IMR-90 (cell line): ENCODE data around the gene SDK1. TPM values are rescaled to one million over a fixed set of nuclear protein-coding genes. Genes with fewer than 3 reads are reported as not detected.

ENCODE experiments used
- ATAC-seq: fragments of 200-7000 bp; cut with Tn5 transposase; 2 replicates; pipeline ENCODE4 v1.9.1; 2020; ENCODE audit warnings: low read depth, mild to moderate bottlenecking, moderate library complexity
- BruUV-seq: library from RNA; stranded (reverse); fragments of 400-500 nt; replicated peaks from 2 replicates; lab custom pipeline; 2021; lab: Mats Ljungman, UMichigan
- CTCF ChIA-PET: fragments of 300-600 bp; formaldehyde crosslinking; extraction: SDS; loops from one replicate; lab custom pipeline; 2021; ENCODE audit warnings: antibody characterized with exemption; lab: Yijun Ruan, JAX
- POLR2A ChIA-PET: fragments of 300-600 bp; sonication (Branson Sonifier 250); formaldehyde crosslinking; loops from one replicate; lab custom pipeline; 2022; ENCODE audit warnings: antibody characterized with exemption; ENCODE audit not compliant: unreplicated experiment; lab: Charles Lee
- DNase-seq: peaks from one replicate; pipeline ENCODE4 v3.0.0; 2013
- H2AFZ ChIP-seq: replicated peaks from 2 replicates; pipeline ENCODE3; 2013; ENCODE audit warnings: low read length, mild to moderate bottlenecking; ENCODE audit not compliant: poor library complexity
- H2AK5ac ChIP-seq: 2 replicates; pipeline ENCODE4 v1.6.1; 2013; ENCODE audit warnings: low read depth, low read length, inconsistent platforms
- H2AK9ac ChIP-seq: replicated peaks from 2 replicates; pipeline ENCODE3; 2013; ENCODE audit warnings: mild to moderate bottlenecking, low read depth, low read length, moderate library complexity; ENCODE audit not compliant: poor library complexity
- H2BK120ac ChIP-seq: 2 replicates; pipeline ENCODE4 v1.6.1; 2013; ENCODE audit warnings: low read depth, low read length, inconsistent platforms
- H2BK15ac ChIP-seq: 3 replicates; pipeline ENCODE4 v1.6.1; 2013; ENCODE audit warnings: low read depth, low read length, inconsistent platforms
- H2BK20ac ChIP-seq: 2 replicates; pipeline ENCODE4 v1.6.1; 2013; ENCODE audit warnings: low read depth, mild to moderate bottlenecking, inconsistent platforms, low read length, moderate library complexity
- H2BK5ac ChIP-seq: 2 replicates; pipeline ENCODE4 v1.6.1; 2013; ENCODE audit warnings: mild to moderate bottlenecking, low read depth, low read length, inconsistent platforms; ENCODE audit not compliant: poor library complexity, severe bottlenecking
- H3K14ac ChIP-seq: replicated peaks from 2 replicates; pipeline ENCODE4 v1.6.1; 2013; ENCODE audit warnings: low read depth, low read length, inconsistent platforms
- H3K18ac ChIP-seq: 2 replicates; pipeline ENCODE4 v1.6.1; 2013; ENCODE audit warnings: low read depth, low read length, control low read depth
- H3K23ac ChIP-seq: 2 replicates; pipeline ENCODE4 v1.6.1; 2013; ENCODE audit warnings: low read depth, low read length, inconsistent platforms
- H3K27ac ChIP-seq: 2 replicates; pipeline ENCODE4 v1.5.1; 2013; ENCODE audit warnings: mild to moderate bottlenecking, control low read depth, low read length; ENCODE audit not compliant: insufficient read depth
- H3K27me3 ChIP-seq: 2 replicates; pipeline ENCODE4 v1.6.1; 2013; ENCODE audit warnings: low read length; ENCODE audit not compliant: control insufficient read depth, insufficient read depth
- H3K36me3 ChIP-seq: 2 replicates; pipeline ENCODE4 v1.6.1; 2013; ENCODE audit warnings: low read length, mixed read lengths; ENCODE audit not compliant: control insufficient read depth, insufficient read depth
- H3K4ac ChIP-seq: 2 replicates; pipeline ENCODE4 v1.6.1; 2013; ENCODE audit warnings: low read depth, low read length, inconsistent platforms
- H3K4me1 ChIP-seq: 2 replicates; pipeline ENCODE4 v1.6.1; 2013; ENCODE audit warnings: low read length, mixed read lengths; ENCODE audit not compliant: control insufficient read depth, insufficient read depth
- H3K4me2 ChIP-seq: 2 replicates; pipeline ENCODE4 v1.6.1; 2013; ENCODE audit warnings: low read depth, mild to moderate bottlenecking, control low read depth, low read length, moderate library complexity
- H3K4me3 ChIP-seq: 2 replicates; pipeline ENCODE4 v1.5.1; 2013; ENCODE audit warnings: low read depth, mild to moderate bottlenecking, control low read depth, low read length, moderate library complexity; ENCODE audit not compliant: insufficient read depth
- H3K56ac ChIP-seq: 2 replicates; pipeline ENCODE4 v1.6.1; 2013; ENCODE audit warnings: low read length, inconsistent platforms; ENCODE audit not compliant: insufficient read depth; ENCODE audit errors: extremely low read depth
- H3K79me1 ChIP-seq, 2 experiments: 2 replicates each; pipeline ENCODE4 v1.6.1; 2013; ENCODE audit warnings: low read length in 2 of 2, inconsistent platforms in 1 of 2, low read depth in 1 of 2
- H3K9ac ChIP-seq: 2 replicates; pipeline ENCODE4 v1.6.1; 2013; ENCODE audit warnings: low read depth, low read length, control low read depth
- H3K9me1 ChIP-seq: 2 replicates; pipeline ENCODE4 v1.6.1; 2013; ENCODE audit warnings: low read length, inconsistent platforms; ENCODE audit not compliant: insufficient read depth
- H3K9me3 ChIP-seq: 2 replicates; pipeline ENCODE4 v1.6.1; 2013; ENCODE audit warnings: low read length; ENCODE audit not compliant: control insufficient read depth, insufficient read depth
- H4K20me1 ChIP-seq: 2 replicates; pipeline ENCODE4 v1.6.1; 2013; ENCODE audit warnings: low read length, inconsistent platforms; ENCODE audit not compliant: insufficient read depth
- H4K5ac ChIP-seq: 2 replicates; pipeline ENCODE4 v1.6.1; 2013; ENCODE audit warnings: mild to moderate bottlenecking, low read depth, low read length, control low read depth
- H4K8ac ChIP-seq, 2 experiments: 2 replicates each; pipeline ENCODE4 v1.6.1; 2013; ENCODE audit warnings: low read depth in 2 of 2, low read length in 2 of 2, control low read depth in 1 of 2, inconsistent platforms in 1 of 2
- H4K91ac ChIP-seq: 2 replicates; pipeline ENCODE4 v1.6.1; 2013; ENCODE audit warnings: low read depth, low read length, inconsistent platforms; ENCODE audit not compliant: insufficient read depth
- MXI1 ChIP-seq: IDR thresholded peaks from 2 replicates; pipeline ENCODE4 v1.6.1; 2012; ENCODE audit warnings: low read depth, mild to moderate bottlenecking, low read length, moderate library complexity, borderline replicate concordance
- WGBS, 2 experiments: methylation state at CpG; one replicate each; pipeline versions ENCODE4 v1.1.5 to v1.1.7; 2013; ENCODE audit warnings: missing lambda C conversion rate in 2 of 2; ENCODE audit not compliant: insufficient read length in 1 of 2; ENCODE audit errors: extremely low coverage in 2 of 2; 5-methylcytosine and 5-hydroxymethylcytosine counted together
- dilution Hi-C: fragments of 300-500 bp; cut with HindIII; formaldehyde crosslinking; loops from one replicate; pipeline ENCODE4 v1.14.3; 2018; ENCODE audit warnings: low sequenced_read_pairs; ENCODE audit not compliant: unreplicated experiment
- in situ Hi-C: fragments of 300-500 bp; cut with MboI; formaldehyde crosslinking; loops from 3 replicates; pipeline ENCODE4 v1.14.3; 2019; ENCODE audit warnings: low sequenced_read_pairs, inconsistent platforms, mixed read lengths
- intact Hi-C: fragments of 100-400 bp; cut with micrococcal nuclease; formaldehyde crosslinking; loops from 2 replicates; pipeline ENCODE4 v1.10.0; 2022
- polyA plus RNA-seq, 3 experiments: library from polyadenylated mRNA; depleted of rRNA; stranded (reverse); fragments of >200 nt; gene quantifications; 2 replicates each; pipeline ENCODE4 v1.2.3, GENCODE V29; 2012; ENCODE audit warnings: low replicate concordance in 1 of 3
- total RNA-seq: library from RNA; depleted of rRNA; stranded (reverse); fragments of >200 nt; gene quantifications from 2 replicates; pipeline ENCODE4 v1.2.3, GENCODE V29; 2012

Gene SDK1
- total and polyA plus RNA-seq, 2 of the 4 experiments (the other 2 are of a cell fraction): 1.5 to 1.6 TPM

- intact Hi-C loops (no loop called here), dilution Hi-C loops (no loop called here), in situ Hi-C loops (no loop called here)
- H3K18ac ChIP-seq: no peak overlapping the region
- no peaks in the 10 kb centered on the region for H4K20me1 ChIP-seq
- no peak overlapping the region for H3K4ac ChIP-seq
- H2AFZ ChIP-seq: no peak overlapping the region
- WGBS, 2 experiments: no CpG with 5 or more reads among the region's 2 CpGs
- no peak overlapping the region for H3K4me2 ChIP-seq
- no peaks in the 10 kb centered on the region for H3K36me3 ChIP-seq
- TF ChIP-seq MXI1: no peak
- no TSS peak for BruUV-seq
- no peak overlapping the region for H2AK9ac ChIP-seq
- H3K4me3 ChIP-seq: no peak overlapping the region
- H3K27ac ChIP-seq: no peak overlapping the region
- H3K9ac ChIP-seq: no peak overlapping the region
- H2BK120ac ChIP-seq: no peak overlapping the region
- H3K27me3 ChIP-seq: no peaks in the 10 kb centered on the region
- no peak overlapping the region for H2BK20ac ChIP-seq
- no peak overlapping the region for H4K91ac ChIP-seq
- H2BK5ac ChIP-seq: no peak overlapping the region
- no peak overlapping the region for H2AK5ac ChIP-seq
- H3K4me1 ChIP-seq: no peaks in the 10 kb centered on the region
- H4K5ac ChIP-seq: no peak overlapping the region
- H2BK15ac ChIP-seq: no peak overlapping the region
- DNase-seq: no peak
- H3K14ac ChIP-seq: no peak overlapping the region
- ATAC-seq: no peak
- H3K79me1 ChIP-seq: no peaks in the 10 kb centered on the region
- H3K9me3 ChIP-seq: peaks cover 19% of the 10 kb centered on the region
- H3K23ac ChIP-seq: no peak overlapping the region
- H3K56ac ChIP-seq: no peak overlapping the region
- no peak overlapping the region for H4K8ac ChIP-seq
- POLR2A ChIA-PET: no interaction called here
- CTCF ChIA-PET: no interaction called here
- H3K9me1 ChIP-seq: no peaks in the 10 kb centered on the region
Measured at GRCh38 chr7:3780016-3780415, 479.0 kb downstream of the SDK1 start.
